IPS-NIHi7 (cell line): ENCODE measurements around the gene DIP2A.
"Not testable (repeated sequence)": the region's sequence is repeated elsewhere in the genome, so short reads cannot be mapped to it uniquely, and the experiment has no call there.

Source experiments
- DNase-seq: peaks from one replicate; pipeline ENCODE4 v3.0.0; 2012; ENCODE audit warnings: mixed read lengths; ENCODE audit errors: extremely low spot score

Gene DIP2A

DNA sequence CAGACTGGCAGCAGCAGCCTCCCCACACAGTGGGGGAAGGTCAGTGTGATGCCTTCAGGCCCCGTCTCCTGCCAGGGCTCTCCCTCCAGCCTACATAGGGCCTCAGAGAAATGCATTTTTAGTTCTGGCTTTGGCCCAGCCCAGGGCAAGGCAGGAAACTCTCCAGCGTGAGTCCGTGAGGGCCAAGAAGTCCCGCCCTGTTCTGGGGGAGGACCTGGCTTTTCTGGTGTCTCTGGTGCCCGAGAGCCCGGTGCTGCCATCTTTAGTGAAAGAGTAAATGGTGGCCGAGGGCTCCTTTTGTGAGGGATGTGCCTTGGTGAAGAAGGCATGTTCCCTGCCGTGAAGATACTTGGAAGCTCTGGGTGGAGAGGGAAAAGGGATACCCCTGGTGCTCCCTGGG lies 14.8 kb upstream of the DIP2A start:
- no peak for DNase-seq

DNA sequence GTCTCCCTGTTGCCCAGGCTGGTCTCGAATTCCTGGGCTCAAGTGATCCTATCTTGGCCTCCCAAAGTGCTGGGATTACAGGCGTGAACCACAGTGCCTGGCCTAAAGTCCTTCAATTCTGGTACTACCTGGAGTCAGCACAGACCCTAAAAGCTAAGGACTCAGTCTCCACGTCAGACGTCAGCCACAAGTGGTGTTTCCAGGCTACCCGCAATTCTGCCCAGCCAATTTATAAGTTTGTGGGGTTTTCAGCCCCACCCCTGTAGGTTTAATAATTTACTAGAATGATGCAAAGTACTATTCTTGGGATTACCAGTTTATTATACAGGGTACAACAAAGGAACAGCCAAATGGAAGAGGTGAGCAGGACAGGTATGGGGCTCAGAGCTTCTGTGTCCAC lies 10.6 kb upstream of the DIP2A start:
- no peak for DNase-seq

DNA sequence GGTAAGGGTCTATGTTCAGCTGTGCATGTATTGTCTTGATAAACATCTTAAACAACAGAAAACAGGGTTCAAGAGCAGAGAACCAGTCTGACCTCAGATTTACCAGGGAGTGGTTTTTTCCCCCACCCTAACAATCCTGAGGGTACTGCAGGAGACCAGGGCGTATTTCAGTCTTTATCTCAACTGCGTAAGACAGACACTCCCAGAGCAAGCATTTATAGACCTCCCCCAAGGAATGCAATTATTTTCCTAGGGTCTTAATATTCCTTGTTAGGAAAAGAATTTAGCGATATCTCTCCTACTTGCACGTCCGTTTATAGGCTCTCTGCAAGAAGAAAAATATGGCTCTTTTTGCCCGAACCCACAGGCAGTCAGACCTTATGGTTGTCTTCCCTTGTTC lies 9.8 kb upstream of the DIP2A start:
- DNase-seq = not testable (repeated sequence)

DNA sequence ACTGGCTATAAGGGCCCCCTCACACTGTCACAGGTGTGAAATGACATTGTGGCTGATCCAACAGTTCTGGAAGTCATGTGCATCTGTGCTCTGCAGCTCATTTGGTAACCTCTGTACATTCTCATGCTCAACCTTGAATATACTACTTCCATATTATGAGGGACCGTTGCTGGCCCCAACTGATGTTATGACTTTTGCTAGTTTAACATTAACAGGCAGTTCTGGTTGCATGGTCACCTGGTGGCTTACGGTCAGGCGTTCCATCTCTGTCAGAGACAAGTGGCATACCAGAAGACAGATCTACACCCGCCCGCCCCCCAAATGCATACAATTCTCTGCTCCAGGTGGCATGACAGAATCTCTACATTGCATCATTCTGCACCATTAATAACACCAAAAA lies 6.0 kb upstream of the DIP2A start:
- no peak for DNase-seq

DNA sequence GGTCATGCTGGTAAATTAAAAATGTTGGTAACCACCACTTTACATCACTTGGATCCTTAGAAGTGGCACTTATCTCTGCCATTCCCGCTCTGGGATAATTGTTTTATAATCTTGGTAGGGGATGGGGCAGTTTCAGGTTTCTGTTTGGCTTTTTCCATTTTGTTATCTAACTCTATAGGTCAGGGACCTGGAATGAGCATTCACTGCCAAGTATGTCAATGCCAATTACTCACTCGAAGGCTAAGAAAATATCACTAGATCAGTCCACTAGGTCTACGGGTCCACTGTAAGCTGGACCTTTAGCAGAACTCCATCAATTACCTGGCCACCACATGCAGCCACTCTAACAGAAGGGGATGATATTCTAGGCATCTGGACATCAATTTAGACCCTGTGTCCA lies 4.5 kb upstream of the DIP2A start:
- DNase-seq = no peak

DNA sequence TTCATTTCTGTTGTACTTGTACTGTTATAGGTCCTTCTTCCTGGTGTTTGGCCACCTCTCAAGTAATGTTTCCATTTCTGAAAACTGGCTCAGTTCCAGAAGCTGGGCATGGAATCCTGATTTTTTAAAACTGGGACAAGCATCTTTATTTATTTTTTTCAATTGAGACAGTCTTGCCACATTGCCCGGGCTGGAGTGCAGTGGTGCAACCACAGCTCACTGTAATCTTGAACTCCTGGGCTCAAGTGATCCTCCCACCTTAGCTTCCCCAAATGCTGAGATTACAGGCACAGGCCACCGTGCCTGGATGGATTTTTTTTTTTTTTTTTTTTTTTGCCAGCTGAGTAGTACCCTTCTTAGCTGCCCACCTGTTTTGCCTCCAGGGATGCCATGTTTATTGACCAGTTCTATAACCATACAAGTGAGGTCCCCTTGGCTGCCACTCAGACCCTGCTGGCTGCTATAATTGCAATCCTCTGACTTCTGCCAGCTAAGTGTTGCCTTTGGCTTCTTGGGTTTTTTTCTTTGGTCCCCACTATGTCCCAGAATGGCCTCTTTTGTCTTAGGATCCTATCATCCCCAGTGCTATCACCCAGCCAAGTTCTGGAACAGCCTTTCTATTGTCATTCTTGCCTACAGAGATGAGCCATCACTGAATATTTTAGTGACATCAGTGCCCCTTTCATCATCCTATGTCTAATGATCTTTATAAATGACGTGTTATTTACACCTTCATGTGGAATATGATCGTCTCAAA lies 3.9 kb upstream of the DIP2A start:
- no peak for DNase-seq

DNA sequence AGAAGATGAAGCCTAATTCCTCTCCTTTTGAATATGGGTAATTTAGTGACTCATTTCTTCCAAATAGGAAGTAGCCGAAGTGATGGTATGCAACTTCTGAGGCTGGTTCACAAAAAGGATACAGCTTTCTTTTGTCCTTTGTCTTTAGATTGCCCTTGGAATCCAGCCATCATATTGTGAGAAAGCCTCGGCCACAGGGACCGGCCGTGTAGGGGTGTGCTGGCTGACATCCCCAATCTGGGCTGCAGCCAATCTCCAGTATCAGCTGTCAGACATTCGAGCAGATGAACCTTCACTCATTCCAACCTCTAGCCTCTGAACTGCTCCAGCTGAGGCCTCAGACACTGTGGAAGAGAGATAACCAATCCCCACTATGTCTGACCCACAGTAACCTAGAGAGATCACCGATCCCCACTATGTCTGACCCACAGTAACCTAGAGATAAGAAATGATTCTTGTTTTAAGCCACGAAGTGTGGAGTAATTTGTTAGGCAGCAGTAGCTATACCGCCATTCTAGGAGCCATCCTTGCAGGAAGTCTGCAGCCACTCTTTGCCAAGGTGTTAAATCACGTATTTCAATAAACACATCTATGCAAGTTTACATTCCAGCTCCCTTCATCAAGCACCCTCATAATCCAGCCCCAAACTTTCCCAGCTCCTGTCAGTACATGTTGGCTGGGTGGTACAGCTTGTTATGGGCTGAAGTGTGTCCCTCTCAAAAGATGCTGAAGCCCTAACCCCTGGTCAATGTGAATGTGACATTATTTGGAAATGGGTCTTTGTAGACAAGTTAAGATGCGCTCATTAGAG lies 2.9 kb upstream of the DIP2A start:
- no peak for DNase-seq

DNA sequence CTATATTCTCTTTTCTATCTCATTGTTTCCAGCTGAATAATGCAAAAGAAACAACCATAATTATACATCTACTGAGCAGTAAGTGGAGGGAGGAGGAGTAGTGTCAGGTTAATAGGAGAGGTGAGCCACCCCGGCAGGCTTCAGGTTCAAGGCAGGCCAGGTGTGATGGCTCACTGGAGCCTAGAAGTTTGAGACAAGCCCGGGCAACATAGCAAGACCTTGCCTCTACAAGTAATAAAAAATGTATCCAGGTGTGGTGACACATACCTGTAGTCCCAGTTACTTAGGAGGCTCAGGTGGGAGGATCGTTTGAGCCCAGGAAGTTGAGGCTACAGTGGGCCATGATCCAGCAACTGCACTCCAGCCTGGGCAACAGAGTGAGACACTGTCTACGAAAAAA lies 1.9 kb upstream of the DIP2A start:
- no peak for DNase-seq

DNA sequence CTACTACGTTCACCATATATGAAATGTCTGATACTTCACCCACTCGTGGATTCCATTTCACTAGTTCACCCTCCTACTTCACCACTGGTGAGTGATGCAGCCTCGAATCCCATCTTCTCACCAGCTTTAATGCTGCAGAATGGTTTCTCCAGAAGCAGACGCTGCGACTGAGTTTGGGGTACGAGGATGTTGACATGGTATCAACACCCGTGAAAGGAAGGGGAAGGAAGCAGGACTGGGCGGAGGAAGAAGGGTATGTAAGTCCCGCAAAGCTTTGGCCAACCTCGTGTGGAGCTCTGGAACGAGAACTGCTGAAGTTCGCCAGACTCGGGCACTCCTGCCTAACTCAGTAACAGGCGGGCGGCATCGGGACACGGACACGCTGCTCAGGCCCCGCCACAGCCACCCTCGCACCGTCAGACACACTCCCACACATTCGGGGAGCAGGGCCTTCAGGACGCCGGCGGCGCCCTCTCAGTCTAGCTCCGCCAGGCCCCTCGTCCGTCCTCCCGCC lies 833 bp upstream of the DIP2A start:
- DNase-seq = peak; percentile 32

DNA sequence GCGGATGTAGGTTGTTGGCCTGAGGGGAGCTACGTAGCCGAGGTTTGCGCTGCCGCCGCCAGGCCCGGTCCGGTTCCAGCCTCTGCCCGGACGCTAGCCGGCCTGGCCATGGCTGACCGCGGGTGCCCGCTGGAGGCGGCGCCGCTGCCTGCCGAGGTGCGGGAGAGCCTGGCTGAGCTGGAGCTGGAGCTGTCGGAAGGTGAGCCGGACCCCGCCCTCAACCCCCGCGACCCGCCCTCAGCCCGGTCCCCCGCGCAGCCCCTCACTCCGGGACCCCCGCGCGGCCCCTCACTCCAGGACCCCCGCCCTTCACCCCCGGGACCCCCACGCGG lies 299 bp downstream of the DIP2A start:
- no peak for DNase-seq

DNA sequence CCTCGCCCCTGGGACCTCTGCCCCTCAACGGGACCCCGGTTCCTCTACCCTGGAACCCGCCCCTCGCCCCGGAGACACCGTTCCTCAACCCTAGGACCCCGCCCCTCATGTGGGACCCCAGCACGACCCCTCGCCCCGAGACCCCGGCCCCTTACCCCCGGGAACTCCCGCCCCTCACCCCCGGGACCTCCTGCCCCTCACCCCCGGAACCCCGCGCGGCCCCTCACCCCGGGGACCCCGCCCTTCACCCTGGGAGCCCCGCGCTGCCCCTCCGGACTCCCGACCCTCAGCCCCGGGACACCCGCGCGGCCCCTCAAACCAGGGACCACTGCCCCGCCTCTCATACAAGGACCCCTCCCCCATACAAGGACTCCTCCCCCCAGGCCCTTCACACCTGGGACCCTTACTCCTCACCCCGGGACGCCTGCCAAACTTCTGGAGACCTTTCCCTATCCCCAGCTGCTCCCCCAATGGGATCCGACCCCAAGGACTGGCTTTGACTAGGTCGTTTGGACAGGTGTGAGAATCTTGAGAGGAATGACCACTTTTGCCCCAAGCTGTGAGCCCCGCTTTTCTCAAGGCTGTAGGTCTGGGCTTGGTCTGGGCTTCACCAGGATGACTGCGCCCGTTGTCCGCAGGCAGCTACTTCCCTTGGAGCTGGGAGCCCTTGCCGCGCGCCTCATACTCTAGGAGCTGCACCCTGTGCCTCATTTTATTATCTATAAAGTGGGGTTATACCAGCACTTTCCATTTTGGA lies 843 bp downstream of the DIP2A start:
- peak; percentile 39 for DNase-seq

DNA sequence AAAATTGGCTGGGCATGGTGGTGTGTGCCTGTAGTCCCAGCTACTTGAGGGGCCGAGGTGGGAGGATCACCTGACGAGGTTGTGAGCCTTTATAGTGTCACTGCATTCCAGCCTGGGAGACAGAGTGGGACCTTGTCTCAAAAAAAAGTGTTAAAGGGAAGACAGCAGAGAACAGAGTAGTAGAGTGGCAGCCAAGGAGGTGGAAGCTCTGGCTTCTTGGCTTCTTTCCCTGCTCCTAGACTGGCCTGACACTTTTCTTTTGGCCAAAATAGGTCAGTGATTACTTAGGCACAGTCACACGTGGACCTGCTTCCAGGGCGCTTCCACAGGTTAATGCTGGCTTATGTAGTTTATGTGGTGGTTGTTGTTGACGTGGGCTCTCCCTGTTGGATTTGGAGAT lies 3.2 kb downstream of the DIP2A start:
- no peak for DNase-seq

DNA sequence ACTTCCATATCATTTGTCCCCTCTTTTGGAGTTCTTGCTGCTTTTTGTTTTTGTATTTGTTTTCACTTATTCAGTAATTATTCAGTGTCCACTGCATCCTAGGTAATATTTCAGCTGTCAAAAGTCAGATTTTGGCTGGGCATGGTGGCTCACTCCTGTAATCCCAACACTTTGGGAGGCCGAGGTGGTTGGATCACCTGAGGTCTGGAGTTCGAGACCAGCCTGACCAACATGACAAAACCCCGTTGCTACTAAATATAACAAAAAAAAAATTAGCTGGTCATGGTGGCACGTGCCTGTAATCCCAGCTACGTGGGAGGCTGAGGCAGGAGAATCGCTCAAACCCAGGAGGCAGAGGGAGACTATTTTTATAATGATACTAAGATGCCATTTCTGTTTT lies 6.5 kb downstream of the DIP2A start:
- DNase-seq = not testable (repeated sequence)

DNA sequence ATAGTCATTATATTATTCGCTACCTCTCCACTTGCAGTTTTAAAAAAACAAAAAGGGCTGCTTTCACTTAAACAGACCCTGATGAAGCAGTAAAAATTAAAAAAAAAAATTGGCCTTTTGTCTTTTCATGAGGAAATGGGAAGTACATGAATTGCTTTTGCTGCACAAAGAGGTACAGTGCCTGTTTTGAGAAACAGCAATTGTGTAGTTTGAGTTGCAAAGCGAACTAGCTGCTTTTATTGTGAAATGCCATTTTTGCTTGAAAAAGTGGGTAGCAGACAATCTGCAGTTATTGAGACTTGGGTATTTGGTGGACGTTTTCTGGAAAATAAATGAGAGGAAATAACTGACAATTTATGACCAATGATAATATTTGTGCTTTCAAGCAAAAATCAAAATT lies 7.0 kb downstream of the DIP2A start:
- DNase-seq = no peak

DNA sequence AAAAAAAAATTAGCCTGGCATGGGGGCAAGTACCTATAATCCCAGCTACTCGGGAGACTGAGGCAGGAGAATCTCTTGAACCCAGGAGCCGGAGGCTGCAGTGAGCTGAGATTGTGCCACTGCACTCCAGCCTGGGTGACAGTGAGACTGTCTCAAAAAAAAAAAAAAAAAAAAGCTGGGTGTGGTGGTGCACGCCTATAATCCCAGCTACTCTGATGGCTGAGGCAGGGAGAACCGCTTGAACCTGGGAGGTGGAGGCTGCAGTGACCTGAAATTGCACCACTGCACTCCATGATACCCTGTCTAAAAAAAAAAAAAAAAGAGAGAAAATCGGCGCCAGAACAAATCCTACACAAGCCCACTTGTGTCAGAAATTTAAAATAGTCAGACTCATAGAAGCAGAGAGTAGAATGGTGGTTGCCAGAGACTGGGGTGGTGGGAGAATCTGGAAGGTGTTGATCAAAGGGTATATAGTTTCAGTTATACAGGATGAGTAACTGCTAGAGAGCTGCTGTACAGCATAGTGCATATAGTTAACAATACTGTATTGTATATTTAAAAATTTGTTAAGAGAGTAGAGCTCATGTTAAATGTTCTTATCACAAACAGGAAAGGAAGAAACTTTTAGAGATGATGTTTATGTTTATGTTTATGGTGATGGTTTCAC lies 9.6 kb downstream of the DIP2A start:
- DNase-seq = no peak

DNA sequence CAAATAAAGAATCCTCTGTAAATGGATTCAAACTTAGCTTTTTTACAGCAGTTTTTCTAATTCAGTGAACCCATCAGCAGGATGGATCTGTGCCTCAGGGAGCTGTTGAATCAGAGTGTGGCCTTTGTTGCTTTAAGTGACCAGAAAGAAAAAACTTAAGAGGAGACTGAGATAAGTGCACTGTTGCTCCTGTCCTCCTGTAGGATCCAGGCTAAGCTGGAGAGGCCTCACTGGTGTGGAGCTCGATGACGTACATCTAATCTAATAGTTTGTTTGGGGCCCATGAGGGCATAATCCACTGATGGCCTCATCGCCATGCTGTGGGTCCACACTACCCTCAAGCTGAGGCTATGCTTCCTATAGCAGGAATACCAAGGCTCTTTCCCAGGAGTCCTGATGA lies 10.6 kb downstream of the DIP2A start:
- DNase-seq = no peak

DNA sequence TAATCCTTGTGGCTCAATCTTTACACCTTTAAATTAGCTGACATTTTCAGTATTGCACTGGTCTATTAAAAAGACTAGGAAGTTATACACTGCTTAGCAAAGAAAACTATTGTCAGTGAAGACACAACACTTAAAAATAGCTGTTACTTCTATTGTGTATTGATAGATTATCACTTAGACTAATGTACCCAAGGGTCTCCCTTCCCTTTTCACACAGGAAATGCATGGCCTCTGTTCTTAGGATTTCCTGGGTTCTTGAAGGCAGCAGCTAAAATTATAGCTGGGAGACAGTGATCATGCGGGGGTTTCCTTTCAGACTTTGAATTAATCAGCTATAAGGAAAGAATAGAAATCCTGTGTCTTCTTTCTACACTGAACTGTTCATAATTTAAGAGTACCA lies 12.8 kb downstream of the DIP2A start:
- DNase-seq = no peak

DNA sequence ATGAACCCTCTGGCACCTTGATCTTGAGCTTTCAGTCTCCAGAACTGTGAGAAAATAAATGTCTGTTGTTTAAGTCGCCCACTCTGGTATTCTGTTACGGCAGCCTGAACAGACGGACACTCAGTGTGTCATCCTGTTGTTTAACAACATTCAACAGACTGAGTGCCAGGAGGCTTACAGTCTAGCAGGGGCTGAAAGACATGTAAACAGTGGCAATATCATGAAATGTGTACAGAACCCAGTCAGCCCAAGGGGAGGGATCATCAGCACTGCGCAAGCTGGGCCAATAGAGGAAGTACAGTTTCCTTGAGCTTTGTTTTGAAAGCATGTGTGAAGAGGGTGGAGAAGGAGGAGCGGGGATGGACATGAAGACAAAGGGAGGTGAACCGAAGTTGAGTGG lies 13.6 kb downstream of the DIP2A start:
- no peak for DNase-seq

DNA sequence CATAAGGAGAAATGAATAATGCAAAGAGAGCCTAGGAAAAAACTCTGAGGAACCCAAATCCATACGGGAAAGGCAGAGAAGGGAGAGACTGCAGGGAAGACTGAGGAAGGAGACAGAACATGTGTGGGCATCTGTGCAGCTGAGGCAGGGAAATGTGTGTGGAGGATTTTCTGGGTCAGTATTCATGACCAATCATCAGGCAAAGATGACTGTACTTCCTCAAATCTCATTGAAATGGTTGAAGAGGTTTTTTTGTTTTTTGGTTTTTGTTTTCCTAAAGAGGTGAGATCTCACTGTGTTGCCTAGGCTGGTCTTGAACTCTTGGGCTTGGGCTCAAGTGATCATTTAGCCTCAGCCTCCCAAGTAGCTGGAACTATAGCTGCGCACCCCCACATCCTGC lies 15.7 kb downstream of the DIP2A start:
- no peak for DNase-seq

DNA sequence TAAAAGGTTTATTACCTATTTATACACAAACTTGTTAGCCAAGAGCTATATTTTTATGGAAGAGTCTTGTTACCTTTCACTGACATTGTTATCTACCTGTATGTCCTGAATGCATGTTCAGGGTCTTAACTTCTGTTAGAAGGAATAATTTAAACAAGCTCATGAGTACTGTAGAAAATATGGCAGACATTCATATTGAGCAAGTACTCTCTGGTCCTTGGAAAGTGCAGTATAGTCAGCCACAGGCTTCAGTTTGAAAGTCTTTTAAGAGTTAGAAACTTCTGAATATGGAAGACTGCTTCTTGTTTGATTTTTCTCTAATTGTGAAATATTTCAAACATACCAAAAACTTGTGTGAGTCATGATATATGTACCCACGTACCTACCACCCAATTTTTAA lies 16.6 kb downstream of the DIP2A start:
- no peak for DNase-seq

DNA sequence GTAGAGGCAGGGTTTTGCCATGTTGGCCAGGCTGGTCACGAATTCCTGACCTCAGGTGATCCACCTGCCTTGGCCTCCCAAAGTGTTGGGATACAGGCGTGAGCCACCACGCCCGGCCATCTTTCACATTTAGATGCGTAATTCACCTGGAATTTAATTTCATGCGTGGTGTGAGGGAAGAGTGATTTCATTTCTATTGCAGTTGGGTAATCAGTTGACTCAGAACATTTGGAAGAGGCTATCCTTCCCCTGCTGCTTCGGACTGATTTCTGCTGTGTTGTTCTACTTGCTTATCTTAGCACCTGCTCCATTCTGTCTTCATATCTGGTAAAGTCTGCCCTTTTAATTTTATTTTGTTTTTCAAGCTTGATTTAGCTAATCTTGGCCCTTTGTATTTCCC lies 19.1 kb downstream of the DIP2A start:
- no peak for DNase-seq

DNA sequence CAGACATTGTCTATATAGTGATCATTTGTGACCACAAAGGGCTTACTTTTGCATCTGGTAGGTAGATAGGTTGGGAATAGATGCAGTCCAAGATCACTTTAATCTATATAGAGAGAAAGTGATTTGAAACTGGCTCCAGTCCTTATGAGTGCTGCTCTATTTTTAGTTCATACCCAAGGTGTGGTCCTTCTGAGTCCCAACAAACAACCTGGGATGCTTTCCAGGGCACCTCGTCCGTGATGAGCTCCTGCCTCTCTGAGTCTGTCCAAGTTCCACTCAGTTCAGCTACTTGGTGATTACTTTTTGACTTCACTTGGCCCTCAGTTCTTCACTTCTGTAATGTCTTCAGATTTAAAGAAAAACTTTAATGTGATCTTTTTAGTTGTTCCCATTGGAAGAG lies 20.2 kb downstream of the DIP2A start:
- no peak for DNase-seq
